GM23338 (cell line): ENCODE data around the gene SCGB3A1. TPM values are rescaled to one million over a fixed set of nuclear protein-coding genes. Genes with fewer than 3 reads are reported as not detected.

Experiments
- ATAC-seq: fragments of 200-7000 bp; cut with Tn5 transposase; 3 replicates; pipeline ENCODE4 v1.9.1; 2020
- DNase-seq: peaks from one replicate; pipeline ENCODE4 v3.0.0-alpha.2; 2015; ENCODE audit warnings: low spot score
- H2AFZ ChIP-seq: fragments of 200-600 bp; sonication (generic); 2 replicates; pipeline ENCODE4 v1.8.0; 2016; ENCODE audit warnings: antibody characterized with exemption, mild to moderate bottlenecking, moderate library complexity
- H3F3A ChIP-seq: fragments of 200-600 bp; sonication (generic); replicated peaks from 2 replicates; pipeline ENCODE4 v1.8.0; 2017; ENCODE audit warnings: antibody characterized with exemption, mixed run types, low read depth
- H3K27ac ChIP-seq: fragments of 200-600 bp; sonication (generic); 2 replicates; pipeline ENCODE4 v1.6.1; 2016; ENCODE audit warnings: low read depth
- H3K27me3 ChIP-seq: fragments of 200-600 bp; sonication (generic); 2 replicates; pipeline ENCODE4 v1.8.0; 2016; ENCODE audit warnings: mild to moderate bottlenecking, mixed run types, moderate library complexity; ENCODE audit not compliant: insufficient read depth
- H3K36me3 ChIP-seq: fragments of 200-600 bp; sonication (generic); 2 replicates; pipeline ENCODE4 v1.8.0; 2016; ENCODE audit warnings: mild to moderate bottlenecking; ENCODE audit not compliant: insufficient read depth
- H3K4me1 ChIP-seq: fragments of 200-600 bp; sonication (generic); 2 replicates; pipeline ENCODE4 v1.8.0; 2016; ENCODE audit warnings: mild to moderate bottlenecking, moderate library complexity; ENCODE audit not compliant: insufficient read depth
- H3K4me2 ChIP-seq: fragments of 200-600 bp; sonication (generic); 2 replicates; pipeline ENCODE4 v1.7.1; 2017; ENCODE audit warnings: mixed run types
- H3K4me3 ChIP-seq: fragments of 200-600 bp; sonication (generic); 2 replicates; pipeline ENCODE4 v1.6.1; 2016; ENCODE audit warnings: mixed run types
- H3K79me2 ChIP-seq: fragments of 200-600 bp; sonication (generic); replicated peaks from 2 replicates; pipeline ENCODE4 v1.8.0; 2017; ENCODE audit warnings: mild to moderate bottlenecking; ENCODE audit not compliant: insufficient read depth
- H3K9me2 ChIP-seq: fragments of 200-600 bp; sonication (generic); 2 replicates; pipeline ENCODE4 v1.8.0; 2017; ENCODE audit not compliant: insufficient read depth
- H4K20me1 ChIP-seq: fragments of 200-600 bp; sonication (generic); replicated peaks from 2 replicates; pipeline ENCODE4 v1.8.0; 2017; ENCODE audit warnings: mild to moderate bottlenecking; ENCODE audit not compliant: insufficient read depth
- H3K27ac Mint-ChIP-seq: 2 replicates; pipeline ENCODE4 v1.8.0; 2020; ENCODE audit warnings: inconsistent platforms, mild to moderate bottlenecking, moderate library complexity, mixed read lengths
- H3K27me3 Mint-ChIP-seq: 3 replicates; pipeline ENCODE4 v1.8.0; 2022; ENCODE audit warnings: low read depth, mild to moderate bottlenecking, moderate library complexity, mixed read lengths, inconsistent platforms; ENCODE audit not compliant: insufficient read depth, poor library complexity
- H3K36me3 Mint-ChIP-seq: 3 replicates; pipeline ENCODE4 v1.8.0; 2021; ENCODE audit warnings: low read depth, mild to moderate bottlenecking, inconsistent platforms, moderate library complexity, mixed read lengths
- H3K4me1 Mint-ChIP-seq: 3 replicates; pipeline ENCODE4 v1.8.0; 2020; ENCODE audit warnings: mild to moderate bottlenecking, inconsistent platforms, mixed read lengths
- H3K4me3 Mint-ChIP-seq: 3 replicates; pipeline ENCODE4 v1.8.0; 2021; ENCODE audit warnings: moderate library complexity, mild to moderate bottlenecking, inconsistent platforms, mixed read lengths
- H3K9me3 Mint-ChIP-seq: 3 replicates; pipeline ENCODE4 v1.8.0; 2020; ENCODE audit warnings: moderate library complexity, mild to moderate bottlenecking, inconsistent platforms, mixed read lengths
- CREB1 ChIP-seq: fragments of 250-450 bp; sonication (Bioruptor Pico); IDR thresholded peaks from 2 replicates; pipeline ENCODE4 v1.5.0; 2020; ENCODE audit warnings: low read depth, mild to moderate bottlenecking, moderate library complexity
- EZH2 ChIP-seq: fragments of 200-600 bp; sonication (generic); IDR thresholded peaks from one replicate; pipeline ENCODE4 v1.8.0; 2017; ENCODE audit warnings: antibody characterized with exemption, mild to moderate bottlenecking, low read depth; ENCODE audit not compliant: unreplicated experiment
- EZH2phosphoT487 ChIP-seq: fragments of 200-600 bp; sonication (generic); IDR thresholded peaks from one replicate; pipeline ENCODE4 v1.8.1; 2018; ENCODE audit warnings: antibody characterized with exemption; ENCODE audit not compliant: unreplicated experiment
- JUNB ChIP-seq: IDR thresholded peaks from one replicate; pipeline ENCODE4 v1.6.1; 2016; ENCODE audit warnings: antibody characterized with exemption; ENCODE audit not compliant: unreplicated experiment
- NANOG ChIP-seq: IDR thresholded peaks from 2 replicates; pipeline ENCODE4 v1.6.1; 2016; ENCODE audit warnings: antibody characterized with exemption, borderline replicate concordance
- POLR2AphosphoS5 ChIP-seq: IDR thresholded peaks from 2 replicates; pipeline ENCODE4 v1.6.1; 2016; ENCODE audit warnings: antibody characterized with exemption, low read depth
- ZNF114 ChIP-seq: fragments of 250-450 bp; sonication (Bioruptor Pico); IDR thresholded peaks from 2 replicates; pipeline ENCODE4 v1.5.0; 2020; ENCODE audit warnings: mild to moderate bottlenecking, moderate library complexity
- ZNF331 ChIP-seq: fragments of 250-450 bp; sonication (Bioruptor Pico); IDR thresholded peaks from 2 replicates; pipeline ENCODE4 v1.5.0; 2020; ENCODE audit warnings: low read depth, mild to moderate bottlenecking, moderate library complexity
- long read RNA-seq: library from polyadenylated mRNA; unstranded; transcript quantifications from one replicate; pipeline ENCODE4 v2.0.0, GENCODE V29; 2020; ENCODE audit not compliant: unreplicated experiment
- polyA plus RNA-seq: library from polyadenylated mRNA; unstranded; fragments of >200 nt; fragmentation: Nextera tagmentation; extraction: Ambion mirVana; gene quantifications from 2 replicates; pipeline ENCODE4 v1.2.1, GENCODE V29; 2016
- total RNA-seq: library from RNA; depleted of rRNA; stranded (reverse); fragments of >200 nt; shearing (Covaris generic); gene quantifications from 2 replicates; pipeline ENCODE4 v1.2.3, GENCODE V29; 2014; rRNA removed
- TF ChIP-seq, protein P1 (sequence below): IDR thresholded peaks from 2 replicates; pipeline ENCODE4 v1.6.1; 2016; ENCODE audit warnings: antibody characterized with exemption
- TF ChIP-seq, protein P2 (sequence below), 2 experiments: fragments of 200-600 bp in 1 of 2; sonication (generic) in 1 of 2; conservative IDR thresholded peaks; 2 replicates each; pipeline versions ENCODE4 v1.5.1 to v1.6.1; 2016 to 2017; ENCODE audit warnings: antibody characterized with exemption in 2 of 2, low read depth in 2 of 2, mild to moderate bottlenecking in 2 of 2, moderate library complexity in 1 of 2

Gene SCGB3A1, protein sequence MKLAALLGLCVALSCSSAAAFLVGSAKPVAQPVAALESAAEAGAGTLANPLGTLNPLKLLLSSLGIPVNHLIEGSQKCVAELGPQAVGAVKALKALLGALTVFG
- total RNA-seq = not detected in 2 replicates
- polyA plus RNA-seq = not detected in 2 replicates
- long read RNA-seq = 0 reads

DNA sequence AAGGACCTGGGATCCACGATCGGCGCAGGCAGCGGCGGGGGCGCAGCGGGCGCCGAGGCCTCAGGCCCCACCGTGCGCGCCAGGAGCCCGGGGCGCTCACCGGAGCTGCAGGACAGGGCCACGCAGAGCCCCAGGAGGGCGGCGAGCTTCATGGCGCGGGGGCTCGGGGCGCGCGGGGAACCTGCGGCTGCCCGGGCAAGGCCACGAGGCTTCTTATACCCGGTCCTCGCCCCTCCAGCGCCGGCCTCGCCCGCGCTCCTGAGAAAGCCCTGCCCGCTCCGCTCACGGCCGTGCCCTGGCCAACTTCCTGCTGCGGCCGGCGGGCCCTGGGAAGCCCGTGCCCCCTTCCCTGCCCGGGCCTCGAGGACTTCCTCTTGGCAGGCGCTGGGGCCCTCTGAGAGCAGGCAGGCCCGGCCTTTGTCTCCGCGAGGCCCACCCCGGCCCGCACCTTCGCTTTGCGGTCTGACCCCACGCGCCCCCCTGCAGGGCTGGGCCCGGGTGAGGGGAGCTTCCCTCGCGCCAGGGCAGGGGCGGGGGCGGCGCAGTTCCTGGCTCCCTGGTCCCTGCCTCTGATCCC is at the start of gene SCGB3A1:
TSS of gene SCGB3A1 (minus strand) at position 189 of the 577 bp plus-strand sequence. CDS start at position 152, 37 bp downstream.
- Mint-ChIP-seq H3K27me3 (peaks cover 42% of the 10 kb centered on the region), H3K36me3 (peaks cover 5% of the 10 kb centered on the region; the same call in 1 of the 3 replicates), H3K4me3 (peak within 1 kb of the TSS; percentile 72), H3K4me1 (peaks cover 10% of the 10 kb centered on the region), H3K9me3 (peaks cover 3% of the 10 kb centered on the region; the same call in 1 of the 3 replicates), H3K27ac (no peak within 1 kb of the TSS)
- Histone ChIP-seq H3K4me1 (0 out of 2 replicates have a peak, but pooled peaks cover 6% of the 10 kb centered on the region), H3K4me2 (peak within 1 kb of the TSS; percentile 86), H3K27ac (no peak within 1 kb of the TSS), H3K79me2 (no peaks in the 10 kb centered on the region), H3K4me3 (peak within 1 kb of the TSS; percentile 60), H3K9me2 (no peaks in the 10 kb centered on the region), H4K20me1 (no peaks in the 10 kb centered on the region), H2AFZ (peak within 1 kb of the TSS; percentile 96), H3K36me3 (no peaks in the 10 kb centered on the region), H3K27me3 (peaks cover 54% of the 10 kb centered on the region), H3F3A (peaks cover 7% of the 10 kb centered on the region; the same call in 1 of the 2 replicates)
- DNase-seq = peak; percentile 63
- peak; percentile 49 for ATAC-seq
- TF ChIP-seq EZH2 (peak; percentile 49), JUNB (no peak)

DNA sequence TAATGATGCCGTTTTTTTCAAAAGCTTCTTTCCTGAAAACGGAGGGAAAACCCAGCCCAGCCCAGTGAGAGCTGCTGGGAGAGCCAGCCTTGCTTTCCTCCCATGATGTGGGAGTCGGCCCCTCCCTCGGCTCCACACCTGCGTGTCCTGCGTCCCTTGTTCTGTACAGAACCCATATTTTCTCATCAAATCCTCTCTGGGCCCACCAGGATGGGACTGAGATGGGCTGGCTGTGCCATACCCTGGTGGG is 49.2 kb upstream of the SCGB3A1 start:
- Histone ChIP-seq H2AFZ (no peak overlapping the region), H3K4me2 (no peak overlapping the region), H3K9me2 (no peaks in the 10 kb centered on the region), H3F3A (no peaks in the 10 kb centered on the region), H3K27ac (no peak overlapping the region), H4K20me1 (no peaks in the 10 kb centered on the region), H3K36me3 (no peaks in the 10 kb centered on the region), H3K4me3 (no peak overlapping the region), H3K4me1 (no peaks in the 10 kb centered on the region), H3K27me3 (no peaks in the 10 kb centered on the region), H3K79me2 (no peaks in the 10 kb centered on the region)
- TF ChIP-seq EZH2 (no peak), NANOG (no peak), ZNF114 (no peak), POLR2AphosphoS5 (no peak), JUNB (no peak), ZNF331 (no peak), EZH2phosphoT487 (no peak), CREB1 (CRISPR knock-in tag) (no peak)
- TF ChIP-seq, protein P1, sequence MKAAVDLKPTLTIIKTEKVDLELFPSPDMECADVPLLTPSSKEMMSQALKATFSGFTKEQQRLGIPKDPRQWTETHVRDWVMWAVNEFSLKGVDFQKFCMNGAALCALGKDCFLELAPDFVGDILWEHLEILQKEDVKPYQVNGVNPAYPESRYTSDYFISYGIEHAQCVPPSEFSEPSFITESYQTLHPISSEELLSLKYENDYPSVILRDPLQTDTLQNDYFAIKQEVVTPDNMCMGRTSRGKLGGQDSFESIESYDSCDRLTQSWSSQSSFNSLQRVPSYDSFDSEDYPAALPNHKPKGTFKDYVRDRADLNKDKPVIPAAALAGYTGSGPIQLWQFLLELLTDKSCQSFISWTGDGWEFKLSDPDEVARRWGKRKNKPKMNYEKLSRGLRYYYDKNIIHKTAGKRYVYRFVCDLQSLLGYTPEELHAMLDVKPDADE = no peak
- TF ChIP-seq, protein P2, sequence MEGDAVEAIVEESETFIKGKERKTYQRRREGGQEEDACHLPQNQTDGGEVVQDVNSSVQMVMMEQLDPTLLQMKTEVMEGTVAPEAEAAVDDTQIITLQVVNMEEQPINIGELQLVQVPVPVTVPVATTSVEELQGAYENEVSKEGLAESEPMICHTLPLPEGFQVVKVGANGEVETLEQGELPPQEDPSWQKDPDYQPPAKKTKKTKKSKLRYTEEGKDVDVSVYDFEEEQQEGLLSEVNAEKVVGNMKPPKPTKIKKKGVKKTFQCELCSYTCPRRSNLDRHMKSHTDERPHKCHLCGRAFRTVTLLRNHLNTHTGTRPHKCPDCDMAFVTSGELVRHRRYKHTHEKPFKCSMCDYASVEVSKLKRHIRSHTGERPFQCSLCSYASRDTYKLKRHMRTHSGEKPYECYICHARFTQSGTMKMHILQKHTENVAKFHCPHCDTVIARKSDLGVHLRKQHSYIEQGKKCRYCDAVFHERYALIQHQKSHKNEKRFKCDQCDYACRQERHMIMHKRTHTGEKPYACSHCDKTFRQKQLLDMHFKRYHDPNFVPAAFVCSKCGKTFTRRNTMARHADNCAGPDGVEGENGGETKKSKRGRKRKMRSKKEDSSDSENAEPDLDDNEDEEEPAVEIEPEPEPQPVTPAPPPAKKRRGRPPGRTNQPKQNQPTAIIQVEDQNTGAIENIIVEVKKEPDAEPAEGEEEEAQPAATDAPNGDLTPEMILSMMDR (conservative IDR thresholded peaks at IDR 0.05; ENCODE audit: low read depth in 2 of 2) = no peak
- Mint-ChIP-seq H3K4me3 (no peak overlapping the region), H3K27me3 (peaks cover 15% of the 10 kb centered on the region), H3K9me3 (peaks cover 3% of the 10 kb centered on the region; the same call in 1 of the 3 replicates), H3K36me3 (no peaks in the 10 kb centered on the region; the same call in 2 of the 3 replicates), H3K27ac (no peak overlapping the region), H3K4me1 (peaks cover 3% of the 10 kb centered on the region; the same call in 2 of the 3 replicates)
- ATAC-seq (no peak), DNase-seq (no peak)
